NCI-H345 treated with DMSO at 0.1 percent for 48 hours (cell line): ENCODE data around the gene ASB8.
"Not testable (repeated sequence)": the region's sequence is repeated elsewhere in the genome, so short reads cannot be mapped to it uniquely, and the experiment has no call there.

Experiments used
- DNase-seq: peaks from one replicate; lab custom pipeline; 2025; ENCODE audit not compliant: unreplicated experiment; lab: John Stamatoyannopoulos, UW

Gene ASB8

GRCh38 chr12:48142818-48143674 lies 14.3 kb downstream of the ASB8 start:
- DNase-seq: no peak

GRCh38 chr12:48135027-48135426 lies 22.3 kb downstream of the ASB8 start:
- DNase-seq: no peak

GRCh38 chr12:48132826-48133225 lies 24.5 kb downstream of the ASB8 start:
- peak; percentile 26 for DNase-seq

- no peak for DNase-seq
Measured at GRCh38 chr12:48131517-48131916, 25.8 kb downstream of the ASB8 start.

- DNase-seq: no peak
Measured at GRCh38 chr12:48129376-48129775, 27.9 kb downstream of the ASB8 start.

- no peak for DNase-seq
Measured at GRCh38 chr12:48128800-48129199, 28.5 kb downstream of the ASB8 start.

GRCh38 chr12:48126953-48127630 lies 30.2 kb downstream of the ASB8 start:
- DNase-seq: no peak

GRCh38 chr12:48125985-48126384 lies 31.3 kb downstream of the ASB8 start:
- no peak for DNase-seq

- DNase-seq: not testable (repeated sequence)
Measured at GRCh38 chr12:48125542-48125941, 31.8 kb downstream of the ASB8 start.

- DNase-seq: no peak
Measured at GRCh38 chr12:48123169-48123568, 34.1 kb downstream of the ASB8 start.

- DNase-seq: no peak
Measured at GRCh38 chr12:48122065-48122834, 35.1 kb downstream of the ASB8 start.

- no peak for DNase-seq
Measured at GRCh38 chr12:48121522-48121921, 35.8 kb downstream of the ASB8 start.

- DNase-seq: no peak
Measured at GRCh38 chr12:48119834-48120195, 37.5 kb downstream of the ASB8 start.

- DNase-seq: peak; percentile 11
Measured at GRCh38 chr12:48119078-48119833, 38.1 kb downstream of the ASB8 start, which contains the start of gene PFKM. Gene PFKM, plus strand, starts transcription at chr12:48119364. Its CDS starts 3,411 bp downstream, at chr12:48122775.

- DNase-seq: no peak
Measured at GRCh38 chr12:48118284-48118871, 38.9 kb downstream of the ASB8 start.

- DNase-seq: no peak
Measured at GRCh38 chr12:48115957-48116356, 41.4 kb downstream of the ASB8 start.

GRCh38 chr12:48111312-48111693 lies 46.0 kb downstream of the ASB8 start:
- DNase-seq: not testable (repeated sequence)

GRCh38 chr12:48110691-48111311 lies 46.5 kb downstream of the ASB8 start:
- DNase-seq: no peak

- no peak for DNase-seq
Measured at GRCh38 chr12:48109424-48109823, 47.9 kb downstream of the ASB8 start.
